Ovary (tissue), 9 donors: Measurements from ENCODE around the gene SNAP29. TPM values are rescaled to one million over a fixed set of nuclear protein-coding genes. Genes with fewer than 3 reads are reported as not detected.

ENCODE experiments used
- DNase-seq, 5 donors: peaks; one replicate each; pipeline ENCODE4 v3.0.0-alpha.2; 2019 to 2020
- H3K27ac ChIP-seq, 2 donors: fragments of 200-600 bp; one replicate each; pipeline versions ENCODE4 v1.5.1 to v1.8.0; 2019 to 2022
- H3K27me3 ChIP-seq: fragments of 200-600 bp; one replicate; pipeline ENCODE4 v1.8.0; 2022
- H3K36me3 ChIP-seq: fragments of 200-600 bp; sonication (generic); one replicate; pipeline ENCODE4 v1.5.1; 2019
- H3K4me1 ChIP-seq: one replicate; pipeline ENCODE4 v1.8.1; 2013; ENCODE audit warnings: mild to moderate bottlenecking, moderate library complexity; ENCODE audit not compliant: insufficient read depth
- H3K4me3 ChIP-seq: fragments of 200-600 bp; sonication (generic); one replicate; pipeline ENCODE4 v1.5.1; 2017
- H3K9me3 ChIP-seq, 2 donors: fragments of 200-600 bp in 1 of 2; sonication (generic) in 1 of 2; one replicate each; pipeline versions ENCODE4 v1.5.1 to v1.8.1; 2013 to 2019; ENCODE audit warnings: mild to moderate bottlenecking in 1 of 2, moderate library complexity in 1 of 2
- CTCF ChIP-seq, 3 donors: fragments of 450-650 bp in 2 of 3; fragments of 200-600 bp in 1 of 3; IDR thresholded peaks; one replicate each; pipeline versions ENCODE4 v1.5.1 to v1.8.0; 2016 to 2022; ENCODE audit warnings: antibody characterized with exemption in 3 of 3, mild to moderate bottlenecking in 1 of 3
- EP300 ChIP-seq: sonication (generic); formaldehyde crosslinking; IDR thresholded peaks from one replicate; pipeline ENCODE4 v1.6.1; 2017; ENCODE audit warnings: antibody characterized with exemption
- POLR2A ChIP-seq: fragments of 450-650 bp; IDR thresholded peaks from one replicate; pipeline ENCODE4 v1.6.1; 2017; ENCODE audit warnings: antibody characterized with exemption, mild to moderate bottlenecking, moderate library complexity
- WGBS, 3 donors: extraction: QIAGEN DNeasy Blood & Tissue Kit in 1 of 3; methylation state at CpG; one replicate each; pipeline versions ENCODE4 v1.1.5 to v1.1.7; 2013 to 2017; 5-methylcytosine and 5-hydroxymethylcytosine counted together
- intact Hi-C, 4 donors: fragments of 100-400 bp; cut with DNase I; formaldehyde crosslinking; loops; one replicate each; pipeline versions ENCODE4 v1.11.0 to v1.15.1; 2022 to 2023
- polyA plus RNA-seq, 2 donors: library from polyadenylated mRNA; stranded (reverse); fragments of 200-250 nt in 1 of 2; fragments of 350-450 nt in 1 of 2; fragmentation: Illumina TruSeq in 1 of 2; extraction: RNeasy Lipid Tissue Mini Kit (QIAGEN cat#74804) in 1 of 2; gene quantifications; one replicate each; pipeline ENCODE4 v1.2.3, GENCODE V29; 2013 to 2014
- total RNA-seq, 7 donors: library from RNA; depleted of rRNA in 2 of 7; stranded (reverse); fragments of >200 nt in 2 of 7; fragmentation: NEBNext Ultra II Directional in 3 of 7; extraction: Animal tissue kit (Norgen Biotek cat#: 25700) in 3 of 7; gene quantifications; one replicate each; pipeline versions ENCODE4 v1.1.0 to v1.2.4, GENCODE V29; 2016 to 2023
- donor health status: DM: no; HTN: no; CAD: no; lungs with moderate emphysema.
- donor health status: DM: no; HTN: no; CAD: no.
- donor health status: Bipolar disorder and iron deficiency.
- donor health status: DM: yes; HTN: yes; CAD: no.
- donor health status: DM: no; HTN: no; CAD: no.
- donor health status: DM: yes; HTN: yes; CAD: no.

SNAP29 gene
- total and polyA plus RNA-seq, 9 donors = 12.0 to 58.6 (median 22.9) TPM

- no peaks in the 10 kb centered on the region for H3K36me3 ChIP-seq
- H3K4me1 ChIP-seq = no peaks in the 10 kb centered on the region
- intact Hi-C loops = no loop called here
- no peak overlapping the region for H3K27ac ChIP-seq
- no peaks in the 10 kb centered on the region for H3K27me3 ChIP-seq
- H3K9me3 ChIP-seq = no peaks in the 10 kb centered on the region
- no peak overlapping the region for H3K4me3 ChIP-seq
- 93 to 97% (median 94%) methylated on average over 3 of the region's 3 CpGs for WGBS, 3 donors
- no peak for TF ChIP-seq CTCF (IDR thresholded peaks at IDR 0.05)
- no peak for TF ChIP-seq POLR2A
- no peak for TF ChIP-seq EP300
- no peak for DNase-seq
Observed at GRCh38 chr22:20873214-20873613, 14.4 kb downstream of the SNAP29 start.

- no peak for DNase-seq
- no peaks in the 10 kb centered on the region for H3K36me3 ChIP-seq
- intact Hi-C loops = no loop called here
- H3K4me1 ChIP-seq = no peaks in the 10 kb centered on the region
- no peaks in the 10 kb centered on the region for H3K9me3 ChIP-seq
- no peak overlapping the region for H3K4me3 ChIP-seq
- WGBS, 3 donors = 75 to 82% (median 78%) methylated on average over 1 of the region's 1 CpG
- H3K27me3 ChIP-seq = no peaks in the 10 kb centered on the region
- TF ChIP-seq POLR2A (no peak), CTCF (IDR thresholded peaks at IDR 0.05) (no peak), EP300 (no peak)
- no peak overlapping the region for H3K27ac ChIP-seq
Observed at GRCh38 chr22:20875296-20875695, 16.5 kb downstream of the SNAP29 start.

GRCh38 chr22:20877715-20878114 lies 18.9 kb downstream of the SNAP29 start:
- H3K27me3 ChIP-seq = no peaks in the 10 kb centered on the region
- H3K4me1 ChIP-seq = no peaks in the 10 kb centered on the region
- intact Hi-C loops = no loop called here
- no peak for DNase-seq
- no peaks in the 10 kb centered on the region for H3K36me3 ChIP-seq
- H3K27ac ChIP-seq = no peak overlapping the region
- TF ChIP-seq CTCF (IDR thresholded peaks at IDR 0.05) (no peak), POLR2A (no peak), EP300 (no peak)
- H3K9me3 ChIP-seq = no peaks in the 10 kb centered on the region
- 92 to 99% (median 98%) methylated on average over 3 of the region's 3 CpGs for WGBS, 3 donors
- H3K4me3 ChIP-seq = no peak overlapping the region

GRCh38 chr22:20881231-20881630 lies 22.4 kb downstream of the SNAP29 start:
- intact Hi-C loops = loop anchor here in 1 of 4 donors (10.0 kb wide), 1 partner anchor 224 kb away; no protein-coding TSS in a partner anchor
- 83 to 86% (median 83%) methylated on average over 5 of the region's 5 CpGs for WGBS, 3 donors
- no peaks in the 10 kb centered on the region for H3K4me1 ChIP-seq
- no peak overlapping the region for H3K27ac ChIP-seq
- DNase-seq = no peak
- no peak overlapping the region for H3K4me3 ChIP-seq
- H3K9me3 ChIP-seq = no peaks in the 10 kb centered on the region
- no peaks in the 10 kb centered on the region for H3K36me3 ChIP-seq
- TF ChIP-seq EP300 = no peak
- TF ChIP-seq POLR2A = no peak
- no peak for TF ChIP-seq CTCF (IDR thresholded peaks at IDR 0.05)
- no peaks in the 10 kb centered on the region for H3K27me3 ChIP-seq
